ENCODE results near the gene IGLL5.

The IGLL5 gene

GRCh38 chr22:22937894-22938480 is 50.4 kb downstream of the IGLL5 start:
- no peak for DNase-seq (ENCODE audit: low read depth)
- TF ChIP-seq CTCF (conservative IDR thresholded peaks at IDR 0.05; ENCODE audit: low read depth, low read length) = no peak

DNA sequence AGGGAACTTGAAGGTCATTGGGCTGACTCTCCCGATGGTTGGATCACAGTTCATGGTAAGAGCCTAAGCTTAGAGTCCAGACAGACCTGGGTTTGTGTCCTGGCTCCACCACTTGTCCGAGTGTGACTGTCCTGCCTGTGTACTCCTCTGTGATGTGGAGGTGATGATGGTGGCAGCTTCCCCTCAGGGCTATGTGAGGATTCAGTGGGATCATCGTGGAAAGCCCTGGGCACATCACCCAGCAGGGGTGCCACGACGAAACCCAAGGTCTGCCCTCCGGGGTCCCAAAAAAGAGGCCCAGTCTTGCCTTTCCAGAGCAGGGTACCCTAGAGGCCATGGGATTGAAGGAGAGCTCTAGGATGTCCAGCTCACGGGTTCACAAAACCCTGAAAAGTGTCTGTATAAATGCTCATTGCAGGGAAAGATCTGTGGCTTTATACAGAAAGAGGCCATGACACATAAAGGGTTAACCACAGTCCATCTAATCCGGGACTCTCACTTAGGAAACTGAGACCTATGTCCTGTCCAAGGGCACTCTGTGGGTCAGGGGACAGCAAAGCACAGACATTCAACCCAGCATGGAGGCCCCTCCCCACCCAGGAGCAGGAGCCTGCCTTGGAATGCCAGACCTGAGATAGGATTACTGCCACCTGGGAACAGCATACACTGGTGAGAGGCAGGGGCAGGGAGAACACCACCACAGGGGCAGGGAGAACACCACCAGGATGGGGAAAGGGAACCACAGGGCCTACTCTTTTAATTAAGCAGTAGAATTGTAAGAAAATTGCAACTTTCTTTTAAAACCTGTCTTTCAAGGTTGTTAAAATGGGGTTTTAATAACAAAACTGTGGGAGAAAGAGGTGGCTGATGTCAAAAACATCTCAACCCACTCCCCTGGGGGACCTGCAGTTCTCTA is 51.3 kb downstream of the IGLL5 start:
- no peak for TF ChIP-seq CTCF (conservative IDR thresholded peaks at IDR 0.05; ENCODE audit: low read depth, low read length)
- no peak for DNase-seq (ENCODE audit: low read depth)
- no peak overlapping the region for H3K4me3 ChIP-seq (ENCODE audit: low read length)

More at GRCh38 chr22:22937894-22938480, 50.4 kb downstream of the IGLL5 start:
- no peak overlapping the region for H3K4me3 ChIP-seq (ENCODE audit: low read length)

DNA sequence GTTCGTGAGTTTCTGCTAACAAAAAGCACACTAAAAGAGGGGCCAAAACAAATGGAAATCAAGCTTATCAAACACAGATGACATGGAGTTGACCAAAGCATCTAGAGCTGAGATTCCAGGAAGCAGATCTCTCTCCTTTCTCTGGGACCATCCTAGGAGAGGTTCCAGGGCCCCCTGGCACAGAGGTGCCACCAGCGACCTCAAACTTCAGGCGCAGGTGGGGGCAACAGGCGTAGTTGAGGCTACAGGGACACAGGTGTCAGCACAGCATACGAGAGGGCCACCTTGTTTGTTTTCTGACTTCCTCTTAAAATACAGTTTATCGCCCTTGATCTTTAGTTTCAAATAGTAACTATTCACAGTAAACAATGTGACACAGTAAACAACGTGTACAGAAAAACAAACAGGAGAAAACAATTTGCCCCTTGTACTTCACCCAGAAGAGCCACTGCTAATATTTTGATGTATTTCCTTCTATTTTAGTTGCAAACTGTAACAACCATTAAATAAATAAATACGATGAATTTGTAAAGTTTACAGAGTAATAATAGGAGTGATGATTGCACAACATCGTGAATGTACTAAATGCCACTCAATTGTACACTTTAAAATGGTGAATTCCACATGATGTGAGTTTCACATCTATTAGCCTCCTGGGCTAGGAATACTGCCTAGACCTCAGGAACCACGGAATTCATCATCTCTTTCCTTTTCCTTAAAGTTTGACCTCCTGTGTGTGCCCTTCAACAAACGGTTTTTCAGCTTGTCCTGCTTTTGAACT is 52.2 kb downstream of the IGLL5 start:
- no peak for DNase-seq (ENCODE audit: low read depth)
- H3K4me3 ChIP-seq (ENCODE audit: low read length) = no peak overlapping the region
- TF ChIP-seq CTCF (conservative IDR thresholded peaks at IDR 0.05; ENCODE audit: low read depth, low read length) = no peak

DNA sequence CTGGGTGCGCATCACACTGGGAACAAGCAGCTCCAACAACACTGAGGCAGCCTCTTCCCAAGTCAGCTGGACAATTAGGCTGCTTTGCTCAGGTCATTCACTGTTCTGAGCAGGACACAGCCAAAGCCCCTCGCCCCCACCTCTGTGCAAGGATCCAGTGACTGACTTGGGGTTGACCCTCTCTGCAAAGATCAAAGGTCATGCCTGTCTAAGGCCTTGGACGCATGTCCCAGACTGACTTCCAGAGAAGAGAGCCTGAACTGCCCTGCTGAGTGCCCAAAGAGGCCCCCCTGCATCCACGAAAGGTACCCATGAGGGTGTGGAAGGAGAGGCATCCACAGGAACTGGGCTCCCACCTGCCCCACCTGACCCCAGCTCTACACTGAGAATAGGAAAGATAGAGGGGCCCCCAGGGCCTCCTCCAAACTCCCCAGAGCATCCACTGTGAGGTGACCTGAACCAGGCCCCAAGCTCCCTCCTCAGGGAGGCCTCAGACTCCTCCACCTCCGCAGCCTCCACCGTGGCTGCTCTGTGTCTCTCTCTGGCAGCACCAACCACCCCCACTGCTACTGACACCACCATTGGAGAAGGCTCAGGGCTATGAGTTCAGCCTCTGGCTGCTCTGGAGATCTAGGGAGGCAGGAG is 53.5 kb downstream of the IGLL5 start:
- no peak for DNase-seq (ENCODE audit: low read depth)
- no peak for TF ChIP-seq CTCF (conservative IDR thresholded peaks at IDR 0.05; ENCODE audit: low read depth, low read length)
- no peak overlapping the region for H3K4me3 ChIP-seq (ENCODE audit: low read length)

GRCh38 chr22:22941831-22942510 is 54.4 kb downstream of the IGLL5 start:
- no peak for DNase-seq (ENCODE audit: low read depth)
- no peak overlapping the region for H3K4me3 ChIP-seq (ENCODE audit: low read length)
- TF ChIP-seq CTCF (conservative IDR thresholded peaks at IDR 0.05; ENCODE audit: low read depth, low read length) = no peak
